ENCODE measurements around the gene EXOC3L1.

DNA sequence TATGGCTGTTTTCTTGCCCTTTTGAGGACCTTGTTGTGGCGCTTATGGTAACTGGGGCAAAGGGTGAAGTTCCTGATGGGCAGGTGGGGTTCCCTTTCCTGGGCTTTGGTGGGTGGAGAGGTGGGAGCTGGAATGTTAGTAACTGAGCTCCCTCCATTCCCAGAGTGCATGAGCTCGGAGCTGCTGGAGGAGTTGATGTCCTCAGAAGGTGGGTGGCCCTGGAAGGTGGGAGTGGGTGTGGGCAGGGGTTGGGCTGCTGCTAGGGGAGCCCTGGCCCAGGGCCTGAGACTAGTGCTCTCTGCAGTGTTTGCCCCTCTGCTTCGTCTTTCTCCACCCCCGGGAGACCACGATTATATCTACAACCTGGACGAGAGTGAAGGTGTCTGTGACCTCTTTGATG lies 7.8 kb upstream of the EXOC3L1 start:
- TF ChIP-seq, protein P1, sequence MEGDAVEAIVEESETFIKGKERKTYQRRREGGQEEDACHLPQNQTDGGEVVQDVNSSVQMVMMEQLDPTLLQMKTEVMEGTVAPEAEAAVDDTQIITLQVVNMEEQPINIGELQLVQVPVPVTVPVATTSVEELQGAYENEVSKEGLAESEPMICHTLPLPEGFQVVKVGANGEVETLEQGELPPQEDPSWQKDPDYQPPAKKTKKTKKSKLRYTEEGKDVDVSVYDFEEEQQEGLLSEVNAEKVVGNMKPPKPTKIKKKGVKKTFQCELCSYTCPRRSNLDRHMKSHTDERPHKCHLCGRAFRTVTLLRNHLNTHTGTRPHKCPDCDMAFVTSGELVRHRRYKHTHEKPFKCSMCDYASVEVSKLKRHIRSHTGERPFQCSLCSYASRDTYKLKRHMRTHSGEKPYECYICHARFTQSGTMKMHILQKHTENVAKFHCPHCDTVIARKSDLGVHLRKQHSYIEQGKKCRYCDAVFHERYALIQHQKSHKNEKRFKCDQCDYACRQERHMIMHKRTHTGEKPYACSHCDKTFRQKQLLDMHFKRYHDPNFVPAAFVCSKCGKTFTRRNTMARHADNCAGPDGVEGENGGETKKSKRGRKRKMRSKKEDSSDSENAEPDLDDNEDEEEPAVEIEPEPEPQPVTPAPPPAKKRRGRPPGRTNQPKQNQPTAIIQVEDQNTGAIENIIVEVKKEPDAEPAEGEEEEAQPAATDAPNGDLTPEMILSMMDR (IDR thresholded peaks at IDR 0.05) = no peak
- no peak for TF ChIP-seq POLR2A (IDR thresholded peaks at IDR 0.05)
